GM12878 (cell line): Measurements from ENCODE around the gene CLASP1.

Source experiments
- CHD4 ChIP-seq: fragments of 200-600 bp; sonication (generic); IDR thresholded peaks from 2 replicates; pipeline ENCODE4 v1.6.1; 2016; ENCODE audit warnings: mild to moderate bottlenecking
- FOXK2 ChIP-seq: fragments of 450-650 bp; IDR thresholded peaks from 2 replicates; pipeline ENCODE4 v1.6.1; 2017; ENCODE audit warnings: mild to moderate bottlenecking, moderate library complexity
- IKZF1 ChIP-seq: fragments of 450-650 bp; conservative IDR thresholded peaks from 2 replicates; pipeline ENCODE4 v1.6.1; 2017; ENCODE audit warnings: antibody characterized with exemption, mild to moderate bottlenecking
- JUND ChIP-seq: IDR thresholded peaks from 2 replicates; pipeline ENCODE4 v1.6.1; 2012; ENCODE audit warnings: low read depth, mild to moderate bottlenecking, low read length, improper control_type of control experiment, moderate library complexity
- POLR2A ChIP-seq: IDR thresholded peaks from 2 replicates; pipeline ENCODE4 v1.6.1; 2011; ENCODE audit warnings: low read depth, mild to moderate bottlenecking, low read length
- POLR2AphosphoS5 ChIP-seq: IDR thresholded peaks from 2 replicates; pipeline ENCODE4 v1.6.1; 2011; ENCODE audit warnings: mild to moderate bottlenecking, low read length, inconsistent platforms
- RAD21 ChIP-seq: IDR thresholded peaks from 2 replicates; pipeline ENCODE4 v1.6.1; 2011; ENCODE audit warnings: mild to moderate bottlenecking, low read depth, low read length, moderate library complexity; ENCODE audit not compliant: insufficient read depth
- RAD51 ChIP-seq: fragments of 450-650 bp; IDR thresholded peaks from 2 replicates; pipeline ENCODE4 v1.6.1; 2016; ENCODE audit warnings: moderate library complexity, mild to moderate bottlenecking, inconsistent platforms
- SP1 ChIP-seq: IDR thresholded peaks from one replicate; pipeline ENCODE4 v1.6.1; 2011; ENCODE audit warnings: low read depth, low read length
- TAF1 ChIP-seq: IDR thresholded peaks from 2 replicates; pipeline ENCODE4 v1.6.1; 2011; ENCODE audit warnings: mild to moderate bottlenecking, low read depth, low read length, borderline replicate concordance
- TF ChIP-seq, protein P1 (sequence below): IDR thresholded peaks from 2 replicates; pipeline ENCODE4 v1.6.1; 2012; ENCODE audit warnings: mild to moderate bottlenecking, low read depth, low read length
- TF ChIP-seq, protein P2 (sequence below), 3 experiments: IDR thresholded peaks in 2 of 3; conservative IDR thresholded peaks in 1 of 3; 2 replicates each; pipeline ENCODE4 v1.5.1; 2011; ENCODE audit warnings: low read depth in 3 of 3, low read length in 3 of 3, mild to moderate bottlenecking in 3 of 3, control low read depth in 2 of 3, moderate library complexity in 2 of 3, inconsistent platforms in 1 of 3, mixed read lengths in 1 of 3; ENCODE audit not compliant: control insufficient read depth in 2 of 3, insufficient read depth in 1 of 3; ENCODE audit errors: extremely low read depth in 1 of 3
- TF ChIP-seq, protein P3 (sequence below): fragments of 450-650 bp; IDR thresholded peaks from 2 replicates; pipeline ENCODE4 v1.6.1; 2017; ENCODE audit warnings: antibody characterized with exemption, mild to moderate bottlenecking, moderate library complexity

DNA sequence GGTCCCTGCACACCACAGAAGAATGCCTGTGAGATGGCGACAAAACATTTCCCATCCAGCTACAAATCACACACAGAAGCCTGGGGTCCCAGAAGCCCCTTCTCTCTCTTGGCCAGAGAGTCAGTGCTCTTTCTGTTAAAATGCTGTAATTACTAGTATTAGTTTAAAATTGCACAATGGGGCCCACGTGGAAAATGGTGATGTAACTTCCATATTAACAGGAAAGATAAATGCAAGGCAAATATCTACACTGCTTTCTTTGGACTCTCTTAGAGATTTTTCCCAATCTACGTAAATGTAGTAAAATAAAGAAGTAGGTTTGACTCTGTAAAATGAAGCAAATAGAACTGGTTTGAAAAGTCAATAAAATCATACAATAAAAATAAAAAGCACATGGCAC is 250.4 kb downstream of the CLASP1 start:
- TF ChIP-seq IKZF1, result no peak
- TF ChIP-seq, protein P1, sequence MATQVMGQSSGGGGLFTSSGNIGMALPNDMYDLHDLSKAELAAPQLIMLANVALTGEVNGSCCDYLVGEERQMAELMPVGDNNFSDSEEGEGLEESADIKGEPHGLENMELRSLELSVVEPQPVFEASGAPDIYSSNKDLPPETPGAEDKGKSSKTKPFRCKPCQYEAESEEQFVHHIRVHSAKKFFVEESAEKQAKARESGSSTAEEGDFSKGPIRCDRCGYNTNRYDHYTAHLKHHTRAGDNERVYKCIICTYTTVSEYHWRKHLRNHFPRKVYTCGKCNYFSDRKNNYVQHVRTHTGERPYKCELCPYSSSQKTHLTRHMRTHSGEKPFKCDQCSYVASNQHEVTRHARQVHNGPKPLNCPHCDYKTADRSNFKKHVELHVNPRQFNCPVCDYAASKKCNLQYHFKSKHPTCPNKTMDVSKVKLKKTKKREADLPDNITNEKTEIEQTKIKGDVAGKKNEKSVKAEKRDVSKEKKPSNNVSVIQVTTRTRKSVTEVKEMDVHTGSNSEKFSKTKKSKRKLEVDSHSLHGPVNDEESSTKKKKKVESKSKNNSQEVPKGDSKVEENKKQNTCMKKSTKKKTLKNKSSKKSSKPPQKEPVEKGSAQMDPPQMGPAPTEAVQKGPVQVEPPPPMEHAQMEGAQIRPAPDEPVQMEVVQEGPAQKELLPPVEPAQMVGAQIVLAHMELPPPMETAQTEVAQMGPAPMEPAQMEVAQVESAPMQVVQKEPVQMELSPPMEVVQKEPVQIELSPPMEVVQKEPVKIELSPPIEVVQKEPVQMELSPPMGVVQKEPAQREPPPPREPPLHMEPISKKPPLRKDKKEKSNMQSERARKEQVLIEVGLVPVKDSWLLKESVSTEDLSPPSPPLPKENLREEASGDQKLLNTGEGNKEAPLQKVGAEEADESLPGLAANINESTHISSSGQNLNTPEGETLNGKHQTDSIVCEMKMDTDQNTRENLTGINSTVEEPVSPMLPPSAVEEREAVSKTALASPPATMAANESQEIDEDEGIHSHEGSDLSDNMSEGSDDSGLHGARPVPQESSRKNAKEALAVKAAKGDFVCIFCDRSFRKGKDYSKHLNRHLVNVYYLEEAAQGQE, result no peak
- TF ChIP-seq, protein P2, sequence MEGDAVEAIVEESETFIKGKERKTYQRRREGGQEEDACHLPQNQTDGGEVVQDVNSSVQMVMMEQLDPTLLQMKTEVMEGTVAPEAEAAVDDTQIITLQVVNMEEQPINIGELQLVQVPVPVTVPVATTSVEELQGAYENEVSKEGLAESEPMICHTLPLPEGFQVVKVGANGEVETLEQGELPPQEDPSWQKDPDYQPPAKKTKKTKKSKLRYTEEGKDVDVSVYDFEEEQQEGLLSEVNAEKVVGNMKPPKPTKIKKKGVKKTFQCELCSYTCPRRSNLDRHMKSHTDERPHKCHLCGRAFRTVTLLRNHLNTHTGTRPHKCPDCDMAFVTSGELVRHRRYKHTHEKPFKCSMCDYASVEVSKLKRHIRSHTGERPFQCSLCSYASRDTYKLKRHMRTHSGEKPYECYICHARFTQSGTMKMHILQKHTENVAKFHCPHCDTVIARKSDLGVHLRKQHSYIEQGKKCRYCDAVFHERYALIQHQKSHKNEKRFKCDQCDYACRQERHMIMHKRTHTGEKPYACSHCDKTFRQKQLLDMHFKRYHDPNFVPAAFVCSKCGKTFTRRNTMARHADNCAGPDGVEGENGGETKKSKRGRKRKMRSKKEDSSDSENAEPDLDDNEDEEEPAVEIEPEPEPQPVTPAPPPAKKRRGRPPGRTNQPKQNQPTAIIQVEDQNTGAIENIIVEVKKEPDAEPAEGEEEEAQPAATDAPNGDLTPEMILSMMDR (IDR thresholded peaks at IDR 0.05 in 2 of 3, conservative IDR thresholded peaks at IDR 0.05 in 1 of 3; ENCODE audit: control insufficient read depth in 2 of 3, extremely low read depth in 1 of 3, insufficient read depth in 1 of 3, low read depth in 3 of 3, low read length in 3 of 3), result no peak
- TF ChIP-seq SP1, result no peak
- TF ChIP-seq JUND, result no peak
- no peak for TF ChIP-seq TAF1
- TF ChIP-seq RAD51, result no peak
- TF ChIP-seq POLR2A, result no peak
- TF ChIP-seq RAD21, result no peak
- TF ChIP-seq CHD4, result no peak
- TF ChIP-seq, protein P3, sequence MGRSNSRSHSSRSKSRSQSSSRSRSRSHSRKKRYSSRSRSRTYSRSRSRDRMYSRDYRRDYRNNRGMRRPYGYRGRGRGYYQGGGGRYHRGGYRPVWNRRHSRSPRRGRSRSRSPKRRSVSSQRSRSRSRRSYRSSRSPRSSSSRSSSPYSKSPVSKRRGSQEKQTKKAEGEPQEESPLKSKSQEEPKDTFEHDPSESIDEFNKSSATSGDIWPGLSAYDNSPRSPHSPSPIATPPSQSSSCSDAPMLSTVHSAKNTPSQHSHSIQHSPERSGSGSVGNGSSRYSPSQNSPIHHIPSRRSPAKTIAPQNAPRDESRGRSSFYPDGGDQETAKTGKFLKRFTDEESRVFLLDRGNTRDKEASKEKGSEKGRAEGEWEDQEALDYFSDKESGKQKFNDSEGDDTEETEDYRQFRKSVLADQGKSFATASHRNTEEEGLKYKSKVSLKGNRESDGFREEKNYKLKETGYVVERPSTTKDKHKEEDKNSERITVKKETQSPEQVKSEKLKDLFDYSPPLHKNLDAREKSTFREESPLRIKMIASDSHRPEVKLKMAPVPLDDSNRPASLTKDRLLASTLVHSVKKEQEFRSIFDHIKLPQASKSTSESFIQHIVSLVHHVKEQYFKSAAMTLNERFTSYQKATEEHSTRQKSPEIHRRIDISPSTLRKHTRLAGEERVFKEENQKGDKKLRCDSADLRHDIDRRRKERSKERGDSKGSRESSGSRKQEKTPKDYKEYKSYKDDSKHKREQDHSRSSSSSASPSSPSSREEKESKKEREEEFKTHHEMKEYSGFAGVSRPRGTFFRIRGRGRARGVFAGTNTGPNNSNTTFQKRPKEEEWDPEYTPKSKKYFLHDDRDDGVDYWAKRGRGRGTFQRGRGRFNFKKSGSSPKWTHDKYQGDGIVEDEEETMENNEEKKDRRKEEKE, result no peak
- TF ChIP-seq FOXK2, result no peak
- no peak for TF ChIP-seq POLR2AphosphoS5
